ENCODE results near the gene IQCB1.
"Not testable (repeated sequence)": the region's sequence is repeated elsewhere in the genome, so short reads cannot be mapped to it uniquely, and the experiment has no call there.

The IQCB1 gene

DNA sequence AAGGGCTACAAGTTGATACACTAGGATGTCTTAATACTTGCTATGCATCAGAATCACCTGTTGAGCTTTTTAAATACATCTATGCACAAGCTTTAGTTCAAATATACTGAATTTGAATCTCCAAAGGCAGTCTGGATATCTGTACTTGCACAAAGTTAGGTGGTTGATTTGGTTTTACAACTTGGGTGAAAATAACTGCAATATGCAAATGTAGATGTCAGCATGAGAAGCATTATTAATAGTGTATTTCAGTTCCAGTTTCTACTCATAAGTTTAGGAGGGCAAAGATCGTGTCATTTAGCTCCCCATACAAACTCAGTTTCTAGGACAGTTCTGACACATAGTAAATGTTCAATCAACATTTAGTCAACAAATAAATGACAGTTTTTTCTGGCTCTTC, 25.6 kb downstream of the IQCB1 start:
- peaks cover 70% of the 10 kb centered on the region for H3K36me3 ChIP-seq (ENCODE audit: insufficient read depth, low read length)
- no peaks in the 10 kb centered on the region for H3K27me3 ChIP-seq (ENCODE audit: insufficient read depth, low read length)
- H3K4me1 ChIP-seq (ENCODE audit: insufficient read depth, low read length) = no peaks in the 10 kb centered on the region; the same call in 1 of the 2 replicates
- H3K27ac ChIP-seq (ENCODE audit: low read depth, low read length) = no peak overlapping the region
- no peak overlapping the region for H3K4me3 ChIP-seq (ENCODE audit: low read length)
- H3K9me3 ChIP-seq (ENCODE audit: insufficient read depth, low read depth, low read length) = no peaks in the 10 kb centered on the region
- no peak overlapping the region for H3K9ac ChIP-seq (ENCODE audit: low read depth, low read length)
- WGBS = 0% methylated on average over 1 of the region's 1 CpG

- no peak overlapping the region for H3K4me3 ChIP-seq (ENCODE audit: low read length)
- H3K27ac ChIP-seq (ENCODE audit: low read depth, low read length) = no peak overlapping the region
- no peaks in the 10 kb centered on the region for H3K9me3 ChIP-seq (ENCODE audit: insufficient read depth, low read depth, low read length)
- H3K36me3 ChIP-seq (ENCODE audit: insufficient read depth, low read length) = peaks cover 80% of the 10 kb centered on the region
- H3K27me3 ChIP-seq (ENCODE audit: insufficient read depth, low read length) = no peaks in the 10 kb centered on the region
- H3K4me1 ChIP-seq (ENCODE audit: insufficient read depth, low read length) = no peaks in the 10 kb centered on the region
- no CpG with 5 or more reads among the region's 2 CpGs for whole genome bisulfite sequencing
- no peak overlapping the region for H3K9ac ChIP-seq (ENCODE audit: low read depth, low read length)
Measured at GRCh38 chr3:121803771-121804320, 31.0 kb downstream of the IQCB1 start.

DNA sequence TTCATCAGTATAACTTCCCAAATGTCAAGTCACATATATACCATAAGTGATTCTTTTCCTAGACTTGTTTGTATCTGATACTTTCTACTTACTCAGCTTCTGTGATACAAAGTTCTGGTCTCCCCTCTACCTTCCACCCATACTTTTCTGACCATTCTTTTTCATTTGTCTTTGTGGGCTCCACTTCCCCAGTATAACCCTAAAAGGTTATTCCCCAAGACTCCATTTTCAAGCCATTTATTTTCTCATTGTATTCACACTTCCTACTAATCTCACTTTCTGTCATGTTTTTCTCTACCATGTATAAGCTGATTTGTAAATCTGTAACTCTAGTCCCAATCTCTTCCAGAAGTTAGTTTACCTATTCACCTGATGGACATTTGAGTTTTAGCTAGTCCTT, 34.0 kb downstream of the IQCB1 start:
- H3K4me3 ChIP-seq (ENCODE audit: low read length) = no peak overlapping the region
- H3K9me3 ChIP-seq (ENCODE audit: insufficient read depth, low read depth, low read length) = no peaks in the 10 kb centered on the region
- H3K36me3 ChIP-seq (ENCODE audit: insufficient read depth, low read length) = peaks cover 82% of the 10 kb centered on the region
- H3K9ac ChIP-seq (ENCODE audit: low read depth, low read length) = no peak overlapping the region
- H3K27ac ChIP-seq (ENCODE audit: low read depth, low read length) = no peak overlapping the region
- H3K4me1 ChIP-seq (ENCODE audit: insufficient read depth, low read length) = no peaks in the 10 kb centered on the region
- no peaks in the 10 kb centered on the region for H3K27me3 ChIP-seq (ENCODE audit: insufficient read depth, low read length)

DNA sequence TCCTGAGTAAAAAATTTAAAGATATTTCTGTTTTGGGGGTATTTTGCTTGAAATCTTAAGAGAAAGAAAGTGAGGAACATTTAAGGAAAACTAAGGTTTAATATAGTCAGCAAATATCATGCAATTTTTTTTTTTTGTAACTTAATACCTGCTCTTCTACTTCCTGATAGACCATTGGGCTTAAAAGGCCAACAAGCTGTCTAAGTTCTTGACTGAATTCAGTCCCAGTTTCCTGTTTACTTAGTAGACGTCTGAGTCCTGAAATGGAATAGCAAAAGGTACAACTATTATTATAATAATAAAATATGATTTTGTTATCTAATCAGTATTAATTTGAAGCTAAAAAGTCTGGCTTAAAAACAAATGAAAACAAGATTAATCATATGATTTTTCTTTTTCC, 37.9 kb downstream of the IQCB1 start:
- Histone ChIP-seq H3K36me3 (ENCODE audit: insufficient read depth, low read length) (peaks cover 70% of the 10 kb centered on the region), H3K27me3 (ENCODE audit: insufficient read depth, low read length) (no peaks in the 10 kb centered on the region), H3K4me1 (ENCODE audit: insufficient read depth, low read length) (no peaks in the 10 kb centered on the region), H3K9me3 (ENCODE audit: insufficient read depth, low read depth, low read length) (no peaks in the 10 kb centered on the region), H3K9ac (ENCODE audit: low read depth, low read length) (no peak overlapping the region), H3K4me3 (ENCODE audit: low read length) (no peak overlapping the region), H3K27ac (ENCODE audit: low read depth, low read length) (no peak overlapping the region)
- WGBS = no CpG with 5 or more reads among the region's 1 CpG

DNA sequence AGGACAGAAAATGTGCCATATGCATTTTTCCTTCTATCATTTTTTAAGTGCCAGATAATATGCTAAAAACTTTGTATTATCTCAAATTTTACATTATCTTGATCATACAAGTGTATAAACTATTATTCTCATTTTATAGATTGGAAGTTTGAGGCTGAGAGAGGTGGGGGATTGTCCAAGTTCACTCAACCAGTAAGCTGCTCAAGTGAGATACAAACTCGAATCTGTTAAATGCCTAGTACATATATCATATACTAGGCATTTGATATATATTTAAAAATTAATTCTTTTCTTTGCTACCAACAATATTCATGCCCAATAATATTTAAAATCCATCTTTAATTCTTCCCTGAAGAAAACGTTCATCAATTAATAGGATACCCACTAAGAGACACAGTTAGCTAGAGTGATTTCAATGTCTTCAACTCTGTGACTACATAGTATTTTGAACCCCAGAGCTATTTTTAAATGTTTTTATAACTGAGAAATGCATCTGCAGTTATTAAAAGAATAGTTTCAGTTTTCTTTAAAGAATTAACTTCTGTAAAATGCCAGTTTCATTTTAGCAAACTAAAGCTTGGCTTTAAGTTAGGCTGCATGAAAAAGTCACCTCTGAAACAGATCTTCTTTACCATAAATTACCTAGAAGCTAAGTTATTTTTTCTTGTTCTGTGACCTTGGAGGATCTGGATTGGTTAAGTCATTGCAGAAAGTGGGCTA, 40.4 kb downstream of the IQCB1 start:
- Histone ChIP-seq H3K4me1 (ENCODE audit: insufficient read depth, low read length) (no peaks in the 10 kb centered on the region), H3K9ac (ENCODE audit: low read depth, low read length) (no peak overlapping the region), H3K27me3 (ENCODE audit: insufficient read depth, low read length) (no peaks in the 10 kb centered on the region), H3K36me3 (ENCODE audit: insufficient read depth, low read length) (peaks cover 70% of the 10 kb centered on the region), H3K4me3 (ENCODE audit: low read length) (no peak overlapping the region), H3K9me3 (ENCODE audit: insufficient read depth, low read depth, low read length) (no peaks in the 10 kb centered on the region), H3K27ac (ENCODE audit: low read depth, low read length) (no peak overlapping the region)
- 100% methylated on average over 1 of the region's 2 CpGs for WGBS

DNA sequence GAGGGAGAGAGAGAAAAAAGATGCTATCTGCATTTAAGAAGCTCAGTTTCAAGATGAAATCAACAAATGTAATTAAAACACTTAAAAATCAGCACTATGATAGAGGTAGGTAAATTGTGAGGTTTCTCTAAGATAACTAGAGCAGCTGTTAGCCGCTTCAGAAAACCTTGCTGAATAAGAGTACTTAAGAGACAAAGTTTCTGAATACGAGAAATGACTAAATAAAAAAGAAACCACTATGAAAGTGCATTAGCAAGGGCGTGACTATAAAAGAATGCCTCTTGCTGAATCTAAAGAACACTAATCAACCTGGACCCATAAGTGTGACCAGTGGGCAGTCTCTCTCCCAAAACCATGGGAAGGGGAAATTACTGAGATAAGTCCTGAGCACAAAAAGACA, 41.8 kb downstream of the IQCB1 start:
- no peaks in the 10 kb centered on the region for H3K9me3 ChIP-seq (ENCODE audit: insufficient read depth, low read depth, low read length)
- no peak overlapping the region for H3K9ac ChIP-seq (ENCODE audit: low read depth, low read length)
- no peaks in the 10 kb centered on the region for H3K27me3 ChIP-seq (ENCODE audit: insufficient read depth, low read length)
- peaks cover 71% of the 10 kb centered on the region for H3K36me3 ChIP-seq (ENCODE audit: insufficient read depth, low read length)
- no peaks in the 10 kb centered on the region for H3K4me1 ChIP-seq (ENCODE audit: insufficient read depth, low read length)
- no peak overlapping the region for H3K4me3 ChIP-seq (ENCODE audit: low read length)
- 93% methylated on average over 3 of the region's 3 CpGs for WGBS
- no peak overlapping the region for H3K27ac ChIP-seq (ENCODE audit: low read depth, low read length)

DNA sequence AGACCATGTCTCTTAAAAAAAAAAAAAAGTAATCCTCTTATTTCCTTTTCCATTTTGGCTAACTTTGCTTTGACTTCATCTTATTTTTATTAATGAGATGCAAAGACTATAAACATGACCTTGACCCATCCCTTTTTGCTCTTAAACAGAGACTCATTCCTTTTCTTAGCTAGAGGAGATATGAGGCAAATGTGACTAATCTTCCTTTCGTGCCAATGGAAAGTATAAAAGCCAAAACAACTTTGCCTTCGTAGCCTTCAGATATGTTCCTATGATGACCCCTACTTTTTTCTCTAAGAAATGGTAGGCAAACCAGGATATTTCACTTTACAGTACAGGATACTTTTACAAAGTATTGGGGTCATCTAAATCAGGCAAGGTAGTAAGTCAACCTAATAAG, 48.4 kb downstream of the IQCB1 start:
- Histone ChIP-seq H3K9me3 (ENCODE audit: insufficient read depth, low read depth, low read length) (no peaks in the 10 kb centered on the region), H3K9ac (ENCODE audit: low read depth, low read length) (no peak overlapping the region), H3K27me3 (ENCODE audit: insufficient read depth, low read length) (no peaks in the 10 kb centered on the region), H3K27ac (ENCODE audit: low read depth, low read length) (no peak overlapping the region), H3K36me3 (ENCODE audit: insufficient read depth, low read length) (peaks cover 87% of the 10 kb centered on the region), H3K4me1 (ENCODE audit: insufficient read depth, low read length) (no peaks in the 10 kb centered on the region), H3K4me3 (ENCODE audit: low read length) (no peak overlapping the region)
- 97% methylated on average over 2 of the region's 2 CpGs for WGBS

DNA sequence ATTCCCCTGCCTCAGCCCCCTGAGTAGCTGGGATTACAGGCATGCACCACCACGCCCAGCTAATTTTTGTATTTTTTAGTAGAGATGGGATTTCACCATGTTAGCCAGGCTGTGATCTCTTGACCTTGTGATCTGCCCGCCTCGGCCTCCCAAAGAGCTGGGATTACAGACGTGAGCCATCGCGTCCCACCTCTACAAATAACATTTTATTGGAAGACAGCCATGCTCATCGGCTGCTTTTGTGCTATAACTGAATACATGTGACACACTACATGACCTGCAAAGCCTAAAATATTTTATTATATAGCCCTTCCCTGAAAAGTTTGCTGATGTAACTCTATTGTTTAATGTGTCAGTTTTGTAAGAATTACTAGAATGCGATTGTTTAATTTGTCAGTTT, 52.1 kb downstream of the IQCB1 start:
- H3K27ac ChIP-seq (ENCODE audit: low read depth, low read length); H3K4me3 ChIP-seq (ENCODE audit: low read length); H3K9me3 ChIP-seq (ENCODE audit: insufficient read depth, low read depth, low read length); H3K4me1 ChIP-seq (ENCODE audit: insufficient read depth, low read length); H3K9ac ChIP-seq (ENCODE audit: low read depth, low read length); H3K27me3 ChIP-seq (ENCODE audit: insufficient read depth, low read length): not testable (repeated sequence)
- 85% methylated on average over 8 of the region's 8 CpGs for WGBS
- peaks cover 89% of the 10 kb centered on the region for H3K36me3 ChIP-seq (ENCODE audit: insufficient read depth, low read length)

GRCh38 chr3:121781611-121782010, 53.2 kb downstream of the IQCB1 start:
- Histone ChIP-seq H3K36me3 (ENCODE audit: insufficient read depth, low read length) (peaks cover 90% of the 10 kb centered on the region), H3K27me3 (ENCODE audit: insufficient read depth, low read length) (no peaks in the 10 kb centered on the region), H3K4me3 (ENCODE audit: low read length) (no peak overlapping the region), H3K9me3 (ENCODE audit: insufficient read depth, low read depth, low read length) (no peaks in the 10 kb centered on the region), H3K4me1 (ENCODE audit: insufficient read depth, low read length) (no peaks in the 10 kb centered on the region), H3K27ac (ENCODE audit: low read depth, low read length) (no peak overlapping the region), H3K9ac (ENCODE audit: low read depth, low read length) (no peak overlapping the region)
- 95% methylated on average over 7 of the region's 7 CpGs for WGBS

- H3K27ac ChIP-seq (ENCODE audit: low read depth, low read length); H3K9me3 ChIP-seq (ENCODE audit: insufficient read depth, low read depth, low read length); H3K27me3 ChIP-seq (ENCODE audit: insufficient read depth, low read length); H3K9ac ChIP-seq (ENCODE audit: low read depth, low read length); H3K4me3 ChIP-seq (ENCODE audit: low read length); H3K4me1 ChIP-seq (ENCODE audit: insufficient read depth, low read length): not testable (repeated sequence)
- H3K36me3 ChIP-seq (ENCODE audit: insufficient read depth, low read length) = peaks cover 86% of the 10 kb centered on the region
- 93% methylated on average over 3 of the region's 4 CpGs for WGBS
Measured at GRCh38 chr3:121775095-121775494, 59.8 kb downstream of the IQCB1 start.

- H3K4me3 ChIP-seq (ENCODE audit: low read length) = no peak overlapping the region
- H3K27me3 ChIP-seq (ENCODE audit: insufficient read depth, low read length) = no peaks in the 10 kb centered on the region
- no peak overlapping the region for H3K9ac ChIP-seq (ENCODE audit: low read depth, low read length)
- peaks cover 47% of the 10 kb centered on the region for H3K36me3 ChIP-seq (ENCODE audit: insufficient read depth, low read length)
- H3K9me3 ChIP-seq (ENCODE audit: insufficient read depth, low read depth, low read length) = no peaks in the 10 kb centered on the region
- H3K4me1 ChIP-seq (ENCODE audit: insufficient read depth, low read length) = no peaks in the 10 kb centered on the region
- no CpG with 5 or more reads among the region's 1 CpG for WGBS
- H3K27ac ChIP-seq (ENCODE audit: low read depth, low read length) = no peak overlapping the region
Measured at GRCh38 chr3:121769246-121769645, 65.6 kb downstream of the IQCB1 start.

GRCh38 chr3:121768452-121768851, 66.4 kb downstream of the IQCB1 start:
- Histone ChIP-seq H3K4me3 (ENCODE audit: low read length) (no peak overlapping the region), H3K27me3 (ENCODE audit: insufficient read depth, low read length) (no peaks in the 10 kb centered on the region), H3K27ac (ENCODE audit: low read depth, low read length) (no peak overlapping the region), H3K9ac (ENCODE audit: low read depth, low read length) (no peak overlapping the region), H3K36me3 (ENCODE audit: insufficient read depth, low read length) (peaks cover 39% of the 10 kb centered on the region), H3K9me3 (ENCODE audit: insufficient read depth, low read depth, low read length) (no peaks in the 10 kb centered on the region), H3K4me1 (ENCODE audit: insufficient read depth, low read length) (no peaks in the 10 kb centered on the region)
- WGBS = 83% methylated on average over 2 of the region's 2 CpGs
